ENCODE data around the gene MACROD2.

Gene MACROD2

GRCh38 chr20:15632680-15633079 is 1637.4 kb downstream of the MACROD2 start:
- no peaks in the 10 kb centered on the region for H3K36me3 ChIP-seq
- no peak overlapping the region for H3K4me3 ChIP-seq
- no peaks in the 10 kb centered on the region for H4K20me1 ChIP-seq
- 0 out of 22 replicates have a peak, but pooled peaks cover 0 to 3% (median 0%) of the 10 kb centered on the region in 11 experiments for H3K9me3 ChIP-seq (replicated peaks in 1 of 11)
- H3K9ac ChIP-seq: no peak overlapping the region
- H3K4me2 ChIP-seq: no peak overlapping the region
- H3K27me3 ChIP-seq: no peaks in the 10 kb centered on the region
- no peaks in the 10 kb centered on the region for H3K4me1 ChIP-seq
- no peak overlapping the region for H3K27ac ChIP-seq
- no peak for TF ChIP-seq Cebpa-rat (IDR thresholded peaks at IDR 0.05)

DNA sequence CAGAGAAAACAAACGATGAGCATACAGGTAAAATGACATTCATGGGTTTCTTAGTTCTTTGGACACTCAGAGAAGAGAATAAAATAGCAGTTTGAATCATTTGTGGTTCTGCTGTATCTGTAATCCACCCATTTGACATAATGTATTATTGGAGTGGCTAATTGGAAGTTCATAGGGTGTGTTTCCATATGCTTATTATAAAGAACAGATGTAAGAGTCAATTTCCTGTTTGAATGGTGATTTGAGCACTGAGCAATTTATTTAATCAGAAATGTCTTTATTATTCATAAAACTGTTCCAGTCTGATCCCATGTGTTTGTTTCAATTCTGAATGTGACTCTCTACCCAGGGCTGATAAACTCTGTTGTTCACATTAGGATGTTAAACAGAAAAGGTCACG is 1638.8 kb downstream of the MACROD2 start:
- TF ChIP-seq Cebpa-rat (IDR thresholded peaks at IDR 0.05): no peak
- no peaks in the 10 kb centered on the region for H3K36me3 ChIP-seq
- H3K4me3 ChIP-seq: no peak overlapping the region
- no peaks in the 10 kb centered on the region for H4K20me1 ChIP-seq
- no peaks in the 10 kb centered on the region for H3K27me3 ChIP-seq
- H3K4me2 ChIP-seq: no peak overlapping the region
- H3K9me3 ChIP-seq (replicated peaks in 1 of 11): 0 out of 22 replicates have a peak, but pooled peaks cover 0 to 3% (median 0%) of the 10 kb centered on the region in 11 experiments
- H3K4me1 ChIP-seq: no peaks in the 10 kb centered on the region
- no peak overlapping the region for H3K27ac ChIP-seq
- no peak overlapping the region for H3K9ac ChIP-seq

DNA sequence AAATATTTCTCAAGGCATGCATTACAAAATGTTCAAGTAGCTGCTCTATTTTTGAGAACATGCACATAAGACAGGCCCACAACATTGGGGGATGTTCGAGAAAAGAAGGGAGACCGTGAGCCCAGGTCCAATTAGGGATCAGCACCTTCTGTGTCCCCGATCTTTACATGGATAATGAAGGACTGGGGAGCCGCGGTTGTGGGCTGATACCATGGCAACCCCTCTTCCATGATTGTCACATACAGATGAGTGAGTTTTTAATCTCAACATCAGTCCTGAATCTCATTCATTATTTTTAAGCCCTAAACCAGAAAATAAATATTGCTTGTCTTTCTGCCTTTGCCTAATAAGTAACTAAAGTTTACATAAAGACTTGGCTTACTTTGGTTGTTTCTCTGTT is 1642.2 kb downstream of the MACROD2 start:
- no peak for TF ChIP-seq Cebpa-rat (IDR thresholded peaks at IDR 0.05)
- 0 out of 22 replicates have a peak, but pooled peaks cover 0 to 3% (median 0%) of the 10 kb centered on the region in 11 experiments for H3K9me3 ChIP-seq (replicated peaks in 1 of 11)
- H4K20me1 ChIP-seq: no peaks in the 10 kb centered on the region
- H3K4me1 ChIP-seq: peaks cover 0 to 4% (median 0%) of the 10 kb centered on the region in 10 experiments; a peak in 7 of 20 replicates
- H3K27ac ChIP-seq: no peak overlapping the region
- H3K4me3 ChIP-seq: no peak overlapping the region
- no peak overlapping the region for H3K4me2 ChIP-seq
- no peaks in the 10 kb centered on the region for H3K27me3 ChIP-seq
- no peak overlapping the region for H3K9ac ChIP-seq
- H3K36me3 ChIP-seq: no peaks in the 10 kb centered on the region

- Histone ChIP-seq H3K9me3 (replicated peaks in 1 of 11) (0 out of 22 replicates have a peak, but pooled peaks cover 0 to 3% (median 0%) of the 10 kb centered on the region in 11 experiments), H3K4me3 (no peak overlapping the region), H3K4me1 (peaks cover 0 to 8% (median 0%) of the 10 kb centered on the region in 10 experiments; a peak in 7 of 20 replicates), H3K36me3 (no peaks in the 10 kb centered on the region), H3K4me2 (no peak overlapping the region), H3K27ac (no peak overlapping the region), H4K20me1 (no peaks in the 10 kb centered on the region), H3K9ac (no peak overlapping the region), H3K27me3 (no peaks in the 10 kb centered on the region)
- TF ChIP-seq Cebpa-rat (IDR thresholded peaks at IDR 0.05): no peak
Observed at GRCh38 chr20:15637950-15638754, 1642.8 kb downstream of the MACROD2 start.

DNA sequence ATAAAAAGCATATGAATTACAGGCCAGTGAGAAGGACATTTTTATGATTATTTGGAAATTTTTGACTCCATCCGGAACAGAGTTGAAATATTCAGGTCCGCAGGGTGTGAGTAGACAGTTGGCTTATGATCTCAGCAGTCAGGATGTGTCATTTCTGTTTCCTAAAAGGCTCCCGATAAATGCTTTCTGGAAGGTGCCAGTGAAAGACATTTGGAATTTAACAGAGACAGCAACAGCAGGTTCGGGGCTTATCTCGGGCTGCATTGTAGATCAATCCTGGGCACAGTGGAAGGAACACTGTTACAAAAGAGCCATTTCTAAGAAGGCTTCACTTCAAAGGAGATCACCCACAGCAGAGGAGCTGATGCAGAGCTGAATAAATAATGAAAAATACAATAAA is 1643.5 kb downstream of the MACROD2 start:
- Histone ChIP-seq H3K9ac (no peak overlapping the region), H3K4me3 (no peak overlapping the region), H3K4me1 (peaks cover 0 to 8% (median 0%) of the 10 kb centered on the region in 10 experiments; a peak in 7 of 20 replicates), H3K9me3 (replicated peaks in 1 of 11) (0 out of 22 replicates have a peak, but pooled peaks cover 0 to 3% (median 0%) of the 10 kb centered on the region in 11 experiments), H3K27me3 (no peaks in the 10 kb centered on the region), H4K20me1 (no peaks in the 10 kb centered on the region), H3K36me3 (no peaks in the 10 kb centered on the region), H3K4me2 (no peak overlapping the region), H3K27ac (no peak overlapping the region)
- TF ChIP-seq Cebpa-rat (IDR thresholded peaks at IDR 0.05): no peak

GRCh38 chr20:15639839-15640238 is 1644.5 kb downstream of the MACROD2 start:
- H3K9ac ChIP-seq: no peak overlapping the region
- H3K36me3 ChIP-seq: no peaks in the 10 kb centered on the region
- H3K9me3 ChIP-seq (replicated peaks in 1 of 11): 0 out of 22 replicates have a peak, but pooled peaks cover 0 to 1% (median 0%) of the 10 kb centered on the region in 11 experiments
- no peak overlapping the region for H3K4me2 ChIP-seq
- H3K4me3 ChIP-seq: no peak overlapping the region
- TF ChIP-seq Cebpa-rat (IDR thresholded peaks at IDR 0.05): no peak
- H3K27ac ChIP-seq: no peak overlapping the region
- no peaks in the 10 kb centered on the region for H4K20me1 ChIP-seq
- peaks cover 0 to 8% (median 0%) of the 10 kb centered on the region in 10 experiments; a peak in 7 of 20 replicates for H3K4me1 ChIP-seq
- no peaks in the 10 kb centered on the region for H3K27me3 ChIP-seq

DNA sequence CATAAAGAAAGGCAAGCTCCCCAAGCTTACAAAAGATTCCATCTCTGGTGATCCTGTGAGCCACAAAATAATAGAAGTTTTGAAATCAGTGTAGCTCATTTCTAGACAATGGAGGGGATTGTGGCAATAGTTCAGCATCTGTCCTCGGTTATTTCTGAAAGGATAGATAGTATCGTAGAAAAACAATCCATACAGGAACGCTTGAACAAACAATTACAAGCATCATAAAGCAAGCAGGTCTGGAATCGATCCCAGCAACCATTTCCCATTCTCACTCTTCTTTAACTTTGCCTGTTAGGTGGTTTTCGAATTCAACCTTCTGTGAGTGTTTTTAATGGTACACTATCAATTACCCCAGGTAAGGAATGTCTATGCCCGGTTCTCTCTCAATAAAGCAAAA is 1646.8 kb downstream of the MACROD2 start:
- H4K20me1 ChIP-seq: no peaks in the 10 kb centered on the region
- peaks cover 0 to 8% (median 0%) of the 10 kb centered on the region in 10 experiments; a peak in 7 of 20 replicates for H3K4me1 ChIP-seq
- 0 out of 22 replicates have a peak overlapping the region, but pooled peaks of 1 of the 11 experiments have one; percentile 43 for H3K4me2 ChIP-seq
- H3K27ac ChIP-seq: no peak overlapping the region
- TF ChIP-seq Cebpa-rat (IDR thresholded peaks at IDR 0.05): no peak
- H3K4me3 ChIP-seq: no peak overlapping the region
- no peaks in the 10 kb centered on the region for H3K9me3 ChIP-seq (replicated peaks in 1 of 11)
- H3K27me3 ChIP-seq: no peaks in the 10 kb centered on the region
- H3K9ac ChIP-seq: no peak overlapping the region
- no peaks in the 10 kb centered on the region for H3K36me3 ChIP-seq

- peak overlapping the region in 4 of 11 experiments; percentile 14 to 43 (median 28); a peak in 5 of 22 replicates for H3K4me2 ChIP-seq
- TF ChIP-seq Cebpa-rat (IDR thresholded peaks at IDR 0.05): no peak
Observed at GRCh38 chr20:15642676-15643075, 1647.4 kb downstream of the MACROD2 start.

GRCh38 chr20:15643713-15644112 is 1648.4 kb downstream of the MACROD2 start:
- Histone ChIP-seq H3K4me3 (no peak overlapping the region), H3K4me1 (peaks cover 0 to 8% (median 0%) of the 10 kb centered on the region in 10 experiments; a peak in 7 of 20 replicates), H3K4me2 (no peak overlapping the region), H3K27me3 (no peaks in the 10 kb centered on the region), H3K27ac (no peak overlapping the region), H4K20me1 (no peaks in the 10 kb centered on the region), H3K9me3 (replicated peaks in 1 of 11) (no peaks in the 10 kb centered on the region), H3K36me3 (no peaks in the 10 kb centered on the region), H3K9ac (no peak overlapping the region)
- TF ChIP-seq Cebpa-rat (IDR thresholded peaks at IDR 0.05): no peak

More at GRCh38 chr20:15642676-15643075, 1647.4 kb downstream of the MACROD2 start:
- H3K27me3 ChIP-seq: no peaks in the 10 kb centered on the region
- H3K36me3 ChIP-seq: no peaks in the 10 kb centered on the region
- H3K27ac ChIP-seq: no peak overlapping the region
- H3K9me3 ChIP-seq (replicated peaks in 1 of 11): no peaks in the 10 kb centered on the region
- H3K9ac ChIP-seq: no peak overlapping the region
- H3K4me3 ChIP-seq: no peak overlapping the region
- peaks cover 0 to 8% (median 0%) of the 10 kb centered on the region in 10 experiments; a peak in 7 of 20 replicates for H3K4me1 ChIP-seq
- H4K20me1 ChIP-seq: no peaks in the 10 kb centered on the region

Data from BLaER1 treated with 17β-estradiol and CSF1 and Interleukin-3, amounts not matched to agents 10 nM and 100 nM (cell line).